Spleen (tissue), 7 donors: Measurements from ENCODE around the gene CEP152.

Experiments used
- CTCF ChIP-seq, 11 experiments: fragments of 200-600 bp in 7 of 11; fragments of 450-650 bp in 4 of 11; sonication (generic) in 4 of 11; IDR thresholded peaks in 8 of 11; conservative IDR thresholded peaks in 3 of 11; 1 replicate in 7 of 11; 2 replicates in 4 of 11; pipeline versions ENCODE4 v1.4.0 to v1.8.0; 2016 to 2021; ENCODE audit warnings: antibody characterized with exemption in 11 of 11, inconsistent platforms in 4 of 11, mild to moderate bottlenecking in 1 of 11
- POLR2A ChIP-seq, 3 donors: fragments of 450-650 bp; IDR thresholded peaks; one replicate each; pipeline ENCODE4 v1.5.1; 2017; ENCODE audit warnings: antibody characterized with exemption in 3 of 3, mild to moderate bottlenecking in 1 of 3
- donor health status: DM: no; HTN: no; CAD: no; lungs with moderate emphysema.
- donor health status: DM: no; HTN: no; CAD: no.
- donor health status: DM: no; HTN: no; CAD: no.

DNA sequence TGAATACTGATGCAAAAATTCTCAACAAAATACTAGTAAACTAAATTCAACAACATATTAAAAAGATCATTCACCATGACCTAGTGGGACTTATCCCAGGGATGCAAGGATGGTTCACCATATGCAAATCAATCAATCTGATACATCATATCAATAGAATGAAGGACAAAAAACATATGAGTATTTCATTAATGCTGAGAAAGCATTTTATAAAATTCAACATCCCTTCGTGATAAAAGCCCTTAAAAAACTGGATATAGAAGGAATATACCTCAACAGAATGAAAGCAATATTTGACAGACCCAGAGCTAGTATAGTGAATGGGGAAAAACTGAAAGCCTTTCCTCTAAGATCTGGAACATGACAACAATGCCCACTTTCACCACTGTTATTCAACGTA, 122.4 kb downstream of the CEP152 start:
- TF ChIP-seq POLR2A (IDR thresholded peaks at IDR 0.05): no peak
- no peak for TF ChIP-seq CTCF (IDR thresholded peaks at IDR 0.05 in 8 of 11, conservative IDR thresholded peaks at IDR 0.05 in 3 of 11)
